ENCODE measurements around the gene DSP.
A peak's percentile ranks its signal among the peaks of the same experiment; 100 is the strongest.

DSP gene

GRCh38 chr6:7535498-7535897 lies 6.0 kb upstream of the DSP start:
- no peak for DNase-seq

- DNase-seq, result no peak
Measured at GRCh38 chr6:7537565-7538174, 3.8 kb upstream of the DSP start.

- no peak for DNase-seq
Measured at GRCh38 chr6:7538484-7538883, 3.0 kb upstream of the DSP start.

- no peak for DNase-seq
Measured at GRCh38 chr6:7540595-7540994, 876 bp upstream of the DSP start.

GRCh38 chr6:7542065-7542873 lies 798 bp downstream of the DSP start:
- peak; percentile 57 for DNase-seq

- DNase-seq, result peak; percentile 41
Measured at GRCh38 chr6:7542874-7543624, 1.6 kb downstream of the DSP start.

GRCh38 chr6:7543789-7544424 lies 2.4 kb downstream of the DSP start:
- DNase-seq, result no peak

GRCh38 chr6:7544597-7544996 lies 3.1 kb downstream of the DSP start:
- no peak for DNase-seq

- no peak for DNase-seq
Measured at GRCh38 chr6:7545316-7546019, 4.0 kb downstream of the DSP start.

GRCh38 chr6:7546020-7546369 lies 4.5 kb downstream of the DSP start:
- DNase-seq, result no peak

- no peak for DNase-seq
Measured at GRCh38 chr6:7546383-7546782, 4.9 kb downstream of the DSP start.

- no peak for DNase-seq
Measured at GRCh38 chr6:7546896-7547295, 5.4 kb downstream of the DSP start.

GRCh38 chr6:7547315-7547714 lies 5.8 kb downstream of the DSP start:
- no peak for DNase-seq

GRCh38 chr6:7550433-7550801 lies 8.9 kb downstream of the DSP start:
- no peak for DNase-seq

GRCh38 chr6:7554533-7555275 lies 13.2 kb downstream of the DSP start:
- no peak for DNase-seq

- no peak for DNase-seq
Measured at GRCh38 chr6:7555671-7556070, 14.2 kb downstream of the DSP start.

- DNase-seq, result no peak
Measured at GRCh38 chr6:7556394-7557106, 15.1 kb downstream of the DSP start.

GRCh38 chr6:7557652-7558051 lies 16.2 kb downstream of the DSP start:
- no peak for DNase-seq

- DNase-seq, result no peak
Measured at GRCh38 chr6:7558781-7559180, 17.3 kb downstream of the DSP start.

GRCh38 chr6:7559196-7559595 lies 17.7 kb downstream of the DSP start:
- DNase-seq, result no peak

GRCh38 chr6:7559651-7560385 lies 18.3 kb downstream of the DSP start:
- DNase-seq, result no peak

Measured in left hindlimb (tissue), 1 donor.